ENCODE measurements around the gene COA1.

COA1 gene

DNA sequence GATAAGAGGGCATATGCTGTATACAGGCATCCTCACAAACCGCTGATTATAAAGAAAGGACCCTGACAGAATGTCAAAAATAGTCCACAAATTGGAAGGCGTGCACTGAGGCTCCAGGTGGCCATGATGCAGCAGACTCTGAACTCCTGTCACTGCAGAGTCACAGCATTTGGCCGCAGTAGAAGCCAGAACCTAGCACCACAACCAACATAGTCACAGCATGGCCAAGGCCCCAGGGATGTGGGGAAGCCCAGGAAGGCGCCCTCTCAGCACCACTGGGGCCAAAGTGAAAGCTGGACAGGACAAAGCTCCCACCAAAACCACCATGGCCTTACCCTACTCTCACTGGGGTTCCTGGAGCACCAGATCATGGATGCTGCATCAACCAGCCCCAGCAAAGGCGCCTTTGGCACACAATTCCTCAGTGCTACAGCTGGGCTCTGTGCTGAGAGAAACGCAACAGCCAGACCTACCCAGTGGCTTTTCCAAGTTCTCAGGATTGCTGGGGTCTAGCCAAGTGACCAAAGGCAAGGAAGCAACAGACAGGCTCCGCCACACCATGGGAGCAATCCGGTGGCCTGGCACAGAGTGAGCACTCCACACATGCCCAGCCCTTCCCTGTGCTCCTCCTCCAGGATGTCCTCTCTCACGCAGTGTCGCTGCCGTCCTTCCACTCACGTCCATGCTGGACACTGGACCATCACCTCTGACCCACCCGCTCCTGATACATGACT lies 86.3 kb downstream of the COA1 start:
- TF ChIP-seq ZC3H10 (CRISPR knock-in tag; IDR thresholded peaks at IDR 0.05), result 0 out of 2 replicates have a peak, but pooled peaks have one; percentile 7
- TF ChIP-seq CSDC2 (CRISPR knock-in tag; IDR thresholded peaks at IDR 0.05), result no peak
- no peak for ATAC-seq

DNA sequence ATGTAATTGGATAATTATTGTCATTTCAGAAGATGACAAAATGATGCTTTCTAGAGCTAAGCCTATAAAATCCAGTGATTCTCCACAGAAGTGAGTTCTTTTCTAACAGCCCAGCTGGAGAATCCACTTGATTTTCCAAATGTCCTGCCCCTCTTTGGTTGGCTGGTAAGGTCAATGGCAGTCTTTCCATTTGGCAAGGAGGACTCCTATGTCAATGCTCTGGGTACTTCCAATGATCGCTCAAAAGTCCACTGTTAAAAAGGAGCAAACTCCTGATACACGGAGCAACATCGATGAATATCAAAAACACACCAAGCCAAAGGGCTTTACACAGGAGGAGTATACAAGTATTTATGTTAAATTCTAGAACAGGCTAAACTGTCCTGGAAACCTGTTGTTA lies 88.6 kb downstream of the COA1 start:
- TF ChIP-seq, protein P1, sequence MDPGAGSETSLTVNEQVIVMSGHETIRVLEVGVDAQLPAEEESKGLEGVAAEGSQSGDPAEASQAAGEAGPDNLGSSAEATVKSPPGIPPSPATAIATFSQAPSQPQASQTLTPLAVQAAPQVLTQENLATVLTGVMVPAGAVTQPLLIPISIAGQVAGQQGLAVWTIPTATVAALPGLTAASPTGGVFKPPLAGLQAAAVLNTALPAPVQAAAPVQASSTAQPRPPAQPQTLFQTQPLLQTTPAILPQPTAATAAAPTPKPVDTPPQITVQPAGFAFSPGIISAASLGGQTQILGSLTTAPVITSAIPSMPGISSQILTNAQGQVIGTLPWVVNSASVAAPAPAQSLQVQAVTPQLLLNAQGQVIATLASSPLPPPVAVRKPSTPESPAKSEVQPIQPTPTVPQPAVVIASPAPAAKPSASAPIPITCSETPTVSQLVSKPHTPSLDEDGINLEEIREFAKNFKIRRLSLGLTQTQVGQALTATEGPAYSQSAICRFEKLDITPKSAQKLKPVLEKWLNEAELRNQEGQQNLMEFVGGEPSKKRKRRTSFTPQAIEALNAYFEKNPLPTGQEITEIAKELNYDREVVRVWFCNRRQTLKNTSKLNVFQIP (CRISPR knock-in tag; IDR thresholded peaks at IDR 0.05; ENCODE audit: borderline replicate concordance, low read depth), result no peak
- TF ChIP-seq CSRNP3 (CRISPR knock-in tag; IDR thresholded peaks at IDR 0.05), result no peak
- no peak for TF ChIP-seq ZNF8 (CRISPR knock-in tag; IDR thresholded peaks at IDR 0.05)
- TF ChIP-seq, protein P2, sequence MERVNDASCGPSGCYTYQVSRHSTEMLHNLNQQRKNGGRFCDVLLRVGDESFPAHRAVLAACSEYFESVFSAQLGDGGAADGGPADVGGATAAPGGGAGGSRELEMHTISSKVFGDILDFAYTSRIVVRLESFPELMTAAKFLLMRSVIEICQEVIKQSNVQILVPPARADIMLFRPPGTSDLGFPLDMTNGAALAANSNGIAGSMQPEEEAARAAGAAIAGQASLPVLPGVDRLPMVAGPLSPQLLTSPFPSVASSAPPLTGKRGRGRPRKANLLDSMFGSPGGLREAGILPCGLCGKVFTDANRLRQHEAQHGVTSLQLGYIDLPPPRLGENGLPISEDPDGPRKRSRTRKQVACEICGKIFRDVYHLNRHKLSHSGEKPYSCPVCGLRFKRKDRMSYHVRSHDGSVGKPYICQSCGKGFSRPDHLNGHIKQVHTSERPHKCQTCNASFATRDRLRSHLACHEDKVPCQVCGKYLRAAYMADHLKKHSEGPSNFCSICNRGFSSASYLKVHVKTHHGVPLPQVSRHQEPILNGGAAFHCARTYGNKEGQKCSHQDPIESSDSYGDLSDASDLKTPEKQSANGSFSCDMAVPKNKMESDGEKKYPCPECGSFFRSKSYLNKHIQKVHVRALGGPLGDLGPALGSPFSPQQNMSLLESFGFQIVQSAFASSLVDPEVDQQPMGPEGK (CRISPR knock-in tag; IDR thresholded peaks at IDR 0.05; ENCODE audit: borderline replicate concordance), result no peak
- TF ChIP-seq TCF4 (CRISPR knock-in tag; IDR thresholded peaks at IDR 0.05; ENCODE audit: borderline replicate concordance), result no peak
- no peak for TF ChIP-seq TSHZ2 (CRISPR knock-in tag; IDR thresholded peaks at IDR 0.05)
- TF ChIP-seq ISL1 (CRISPR knock-in tag; IDR thresholded peaks at IDR 0.05), result no peak
- no peak for ATAC-seq

- ATAC-seq, result peak; percentile 57
- TF ChIP-seq PPARA (CRISPR knock-in tag; IDR thresholded peaks at IDR 0.05; ENCODE audit: borderline replicate concordance) (no peak), RARB (CRISPR knock-in tag; IDR thresholded peaks at IDR 0.05) (peak; percentile 84), TCF4 (CRISPR knock-in tag; IDR thresholded peaks at IDR 0.05; ENCODE audit: borderline replicate concordance) (no peak), CSDC2 (CRISPR knock-in tag; IDR thresholded peaks at IDR 0.05) (0 out of 2 replicates have a peak, but pooled peaks have one; percentile 57), ZC3H10 (CRISPR knock-in tag; IDR thresholded peaks at IDR 0.05) (peak; percentile 45; the same call in 1 of the 2 replicates), ZFP3 (CRISPR knock-in tag; IDR thresholded peaks at IDR 0.05) (0 out of 2 replicates have a peak, but pooled peaks have one; percentile 25), GLIS3 (CRISPR knock-in tag; IDR thresholded peaks at IDR 0.05) (no peak), ZNF70 (CRISPR knock-in tag; IDR thresholded peaks at IDR 0.05) (no peak), ZNF8 (CRISPR knock-in tag; IDR thresholded peaks at IDR 0.05) (no peak), ZNF565 (CRISPR knock-in tag; conservative IDR thresholded peaks at IDR 0.05; ENCODE audit: low read depth) (no peak), SNAI2 (CRISPR knock-in tag; IDR thresholded peaks at IDR 0.05) (no peak), CSRNP3 (CRISPR knock-in tag; IDR thresholded peaks at IDR 0.05) (no peak), ZFP30 (CRISPR knock-in tag; IDR thresholded peaks at IDR 0.05) (no peak), ARNTL (CRISPR knock-in tag; IDR thresholded peaks at IDR 0.05; ENCODE audit: borderline replicate concordance, low read depth) (no peak), OSR1 (CRISPR knock-in tag; IDR thresholded peaks at IDR 0.05) (no peak; the same call in 1 of the 2 replicates), TOX (CRISPR knock-in tag; IDR thresholded peaks at IDR 0.05; ENCODE audit: borderline replicate concordance) (no peak), ISL1 (CRISPR knock-in tag; IDR thresholded peaks at IDR 0.05) (peak; percentile 80), CREB5 (CRISPR knock-in tag; IDR thresholded peaks at IDR 0.05; ENCODE audit: low read depth) (0 out of 2 replicates have a peak, but pooled peaks have one; percentile 13), BACH2 (CRISPR knock-in tag; IDR thresholded peaks at IDR 0.05; ENCODE audit: borderline replicate concordance) (no peak)
- TF ChIP-seq, protein P1 (CRISPR knock-in tag; IDR thresholded peaks at IDR 0.05; ENCODE audit: borderline replicate concordance, low read depth), result no peak
Measured at GRCh38 chr7:43639858-43640491, 89.3 kb downstream of the COA1 start.

Data from SK-N-SH treated with all-trans-retinoic acid at 6 μM for 48 hours (cell line).